HEK293 (cell line): ENCODE measurements around the gene CIC.

ENCODE experiments used
- CTCF ChIA-PET: fragments of 350-600 bp; formaldehyde crosslinking; extraction: SDS; loops from one replicate; lab custom pipeline; 2021; ENCODE audit warnings: antibody characterized with exemption; lab: Yijun Ruan, JAX
- POLR2A ChIA-PET: fragments of 300-600 bp; formaldehyde crosslinking; extraction: SDS; loops from one replicate; lab custom pipeline; 2020; ENCODE audit warnings: antibody characterized with exemption, inconsistent platforms; lab: Yijun Ruan, JAX
- H3K27ac ChIP-seq: fragments of 200-500 bp; sonication (Bioruptor generic); 2 replicates; pipeline ENCODE4 v1.5.1; 2014; ENCODE audit warnings: low read depth, low read length, control low read depth, inconsistent platforms; ENCODE audit errors: extremely low read depth
- H3K36me3 ChIP-seq, 2 experiments: fragments of 200-500 bp in 1 of 2; sonication (Bioruptor generic) in 1 of 2; 1 replicate in 1 of 2; 2 replicates in 1 of 2; pipeline ENCODE4 v1.5.1; 2014 to 2017; ENCODE audit warnings: inconsistent platforms in 2 of 2, low read length in 2 of 2; ENCODE audit not compliant: control insufficient read depth in 2 of 2, insufficient read depth in 1 of 2
- H3K4me1 ChIP-seq: fragments of 200-500 bp; sonication (Bioruptor generic); 2 replicates; pipeline ENCODE4 v1.5.1; 2014; ENCODE audit warnings: mild to moderate bottlenecking, low read length, inconsistent platforms; ENCODE audit not compliant: control insufficient read depth, insufficient read depth
- H3K4me3 ChIP-seq: 2 replicates; pipeline ENCODE4 v1.5.1; 2011; ENCODE audit warnings: low read depth, mild to moderate bottlenecking, control low read depth, low read length, moderate library complexity
- H3K9me3 ChIP-seq: fragments of 200-500 bp; sonication (Bioruptor generic); 2 replicates; pipeline ENCODE4 v1.5.1; 2014; ENCODE audit warnings: low read depth, low read length, inconsistent platforms; ENCODE audit not compliant: control insufficient read depth, insufficient read depth
- BCL11B ChIP-seq: fragments of 450-650 bp; formaldehyde crosslinking; IDR thresholded peaks from 2 replicates; pipeline ENCODE4 v1.5.1; 2016; ENCODE audit warnings: low read depth, missing biosample characterization, missing genetic modification characterization
- EGR2 ChIP-seq: fragments of 450-650 bp; formaldehyde crosslinking; IDR thresholded peaks from 2 replicates; pipeline ENCODE4 v1.5.1; 2016; ENCODE audit warnings: low read depth, missing biosample characterization, missing genetic modification characterization
- GLI2 ChIP-seq: fragments of 450-650 bp; formaldehyde crosslinking; IDR thresholded peaks from 2 replicates; pipeline ENCODE4; 2017; ENCODE audit warnings: missing biosample characterization, missing genetic modification characterization, low read depth, borderline replicate concordance
- IKZF3 ChIP-seq: fragments of 450-650 bp; IDR thresholded peaks from 2 replicates; pipeline ENCODE4 v1.5.0; 2018; ENCODE audit warnings: missing biosample characterization, mild to moderate bottlenecking, missing genetic modification characterization, moderate library complexity
- MYNN ChIP-seq: fragments of 450-650 bp; formaldehyde crosslinking; IDR thresholded peaks from 2 replicates; pipeline ENCODE4 v1.5.1; 2016; ENCODE audit warnings: missing biosample characterization, missing genetic modification characterization, borderline replicate concordance
- ZBTB17 ChIP-seq: fragments of 450-650 bp; formaldehyde crosslinking; IDR thresholded peaks from 2 replicates; pipeline ENCODE4 v1.5.1; 2016; ENCODE audit warnings: missing biosample characterization, missing genetic modification characterization
- ZBTB20 ChIP-seq: fragments of 450-650 bp; formaldehyde crosslinking; IDR thresholded peaks from 2 replicates; pipeline ENCODE4 v1.5.1; 2016; ENCODE audit warnings: missing biosample characterization, missing genetic modification characterization
- ZBTB48 ChIP-seq: fragments of 450-650 bp; formaldehyde crosslinking; IDR thresholded peaks from 2 replicates; pipeline ENCODE4 v1.5.1; 2016; ENCODE audit warnings: missing biosample characterization, missing genetic modification characterization
- ZBTB6 ChIP-seq: fragments of 450-650 bp; formaldehyde crosslinking; IDR thresholded peaks from 2 replicates; pipeline ENCODE4 v1.5.1; 2017; ENCODE audit warnings: missing biosample characterization, missing genetic modification characterization
- ZFP3 ChIP-seq: fragments of 450-650 bp; formaldehyde crosslinking; IDR thresholded peaks from 2 replicates; pipeline ENCODE4 v1.5.1; 2016; ENCODE audit warnings: low read depth, missing biosample characterization, missing genetic modification characterization
- ZFP37 ChIP-seq: fragments of 450-650 bp; formaldehyde crosslinking; IDR thresholded peaks from 2 replicates; pipeline ENCODE4 v1.5.1; 2016; ENCODE audit warnings: missing biosample characterization, missing genetic modification characterization
- ZNF16 ChIP-seq: fragments of 450-650 bp; formaldehyde crosslinking; IDR thresholded peaks from 2 replicates; pipeline ENCODE4 v1.5.1; 2016; ENCODE audit warnings: low read depth, missing biosample characterization, missing genetic modification characterization
- ZNF169 ChIP-seq: fragments of 450-650 bp; formaldehyde crosslinking; IDR thresholded peaks from 2 replicates; pipeline ENCODE4 v1.5.1; 2016; ENCODE audit warnings: missing biosample characterization, missing genetic modification characterization
- ZNF19 ChIP-seq: fragments of 450-650 bp; formaldehyde crosslinking; IDR thresholded peaks from 2 replicates; pipeline ENCODE4; 2016; ENCODE audit warnings: missing biosample characterization, missing genetic modification characterization, low read depth
- ZNF26 ChIP-seq: fragments of 450-650 bp; formaldehyde crosslinking; IDR thresholded peaks from 2 replicates; pipeline ENCODE4 v1.5.1; 2016; ENCODE audit warnings: missing biosample characterization, missing genetic modification characterization
- ZNF266 ChIP-seq: fragments of 450-650 bp; formaldehyde crosslinking; IDR thresholded peaks from 2 replicates; pipeline ENCODE4 v1.5.1; 2016; ENCODE audit warnings: missing biosample characterization, missing genetic modification characterization, low read depth
- ZNF274 ChIP-seq, 2 experiments: fragments of 200-500 bp in 1 of 2; fragments of 450-650 bp in 1 of 2; sonication (Bioruptor generic) in 1 of 2; formaldehyde crosslinking in 1 of 2; IDR thresholded peaks; 2 replicates each; pipeline versions ENCODE4 v1.5.1 to v1.6.1; 2014 to 2016; ENCODE audit warnings: borderline replicate concordance in 1 of 2, inconsistent platforms in 1 of 2, low read length in 1 of 2, missing biosample characterization in 1 of 2, missing genetic modification characterization in 1 of 2
- ZNF335 ChIP-seq: fragments of 450-650 bp; formaldehyde crosslinking; conservative IDR thresholded peaks from 2 replicates; pipeline ENCODE4 v1.5.1; 2016; ENCODE audit warnings: missing biosample characterization, missing genetic modification characterization
- ZNF341 ChIP-seq: fragments of 450-650 bp; formaldehyde crosslinking; IDR thresholded peaks from 2 replicates; pipeline ENCODE4; 2016; ENCODE audit warnings: low read depth, missing biosample characterization, missing genetic modification characterization
- ZNF416 ChIP-seq: fragments of 450-650 bp; formaldehyde crosslinking; IDR thresholded peaks from 2 replicates; pipeline ENCODE4 v1.5.1; 2016; ENCODE audit warnings: missing biosample characterization, missing genetic modification characterization
- ZNF423 ChIP-seq: fragments of 450-650 bp; formaldehyde crosslinking; IDR thresholded peaks from 2 replicates; pipeline ENCODE4 v1.5.1; 2016; ENCODE audit warnings: missing biosample characterization, missing genetic modification characterization
- ZNF514 ChIP-seq: fragments of 450-650 bp; formaldehyde crosslinking; IDR thresholded peaks from 2 replicates; pipeline ENCODE4 v1.5.1; 2016; ENCODE audit warnings: missing biosample characterization, missing genetic modification characterization
- ZNF558 ChIP-seq: fragments of 450-650 bp; formaldehyde crosslinking; IDR thresholded peaks from 2 replicates; pipeline ENCODE4 v1.5.1; 2016; ENCODE audit warnings: missing biosample characterization, missing genetic modification characterization
- ZNF561 ChIP-seq: fragments of 450-650 bp; IDR thresholded peaks from 2 replicates; pipeline ENCODE4 v1.5.1; 2018; ENCODE audit warnings: missing biosample characterization, missing genetic modification characterization, borderline replicate concordance
- ZNF600 ChIP-seq: fragments of 450-650 bp; formaldehyde crosslinking; IDR thresholded peaks from 2 replicates; pipeline ENCODE4 v1.5.1; 2016; ENCODE audit warnings: missing biosample characterization, missing genetic modification characterization
- ZNF664 ChIP-seq: fragments of 450-650 bp; formaldehyde crosslinking; IDR thresholded peaks from 2 replicates; pipeline ENCODE4 v1.5.1; 2016; ENCODE audit warnings: missing biosample characterization, missing genetic modification characterization
- ZNF76 ChIP-seq: fragments of 450-650 bp; formaldehyde crosslinking; IDR thresholded peaks from 2 replicates; pipeline ENCODE4; 2016; ENCODE audit warnings: low read depth, missing biosample characterization, missing genetic modification characterization, borderline replicate concordance
- ZNF785 ChIP-seq: fragments of 450-650 bp; formaldehyde crosslinking; IDR thresholded peaks from 2 replicates; pipeline ENCODE4 v1.5.1; 2016; ENCODE audit warnings: missing biosample characterization, missing genetic modification characterization
- ZNF843 ChIP-seq: fragments of 450-650 bp; formaldehyde crosslinking; IDR thresholded peaks from 2 replicates; pipeline ENCODE4 v1.5.1; 2016; ENCODE audit warnings: missing biosample characterization, missing genetic modification characterization
- TF ChIP-seq, protein P1 (sequence below): fragments of 450-650 bp; formaldehyde crosslinking; IDR thresholded peaks from 2 replicates; pipeline ENCODE4 v1.5.1; 2016; ENCODE audit warnings: missing biosample characterization, missing genetic modification characterization

CIC gene

GRCh38 chr19:42250666-42251531 lies 18.2 kb upstream of the CIC start (continued):
- TF ChIP-seq, protein P1, sequence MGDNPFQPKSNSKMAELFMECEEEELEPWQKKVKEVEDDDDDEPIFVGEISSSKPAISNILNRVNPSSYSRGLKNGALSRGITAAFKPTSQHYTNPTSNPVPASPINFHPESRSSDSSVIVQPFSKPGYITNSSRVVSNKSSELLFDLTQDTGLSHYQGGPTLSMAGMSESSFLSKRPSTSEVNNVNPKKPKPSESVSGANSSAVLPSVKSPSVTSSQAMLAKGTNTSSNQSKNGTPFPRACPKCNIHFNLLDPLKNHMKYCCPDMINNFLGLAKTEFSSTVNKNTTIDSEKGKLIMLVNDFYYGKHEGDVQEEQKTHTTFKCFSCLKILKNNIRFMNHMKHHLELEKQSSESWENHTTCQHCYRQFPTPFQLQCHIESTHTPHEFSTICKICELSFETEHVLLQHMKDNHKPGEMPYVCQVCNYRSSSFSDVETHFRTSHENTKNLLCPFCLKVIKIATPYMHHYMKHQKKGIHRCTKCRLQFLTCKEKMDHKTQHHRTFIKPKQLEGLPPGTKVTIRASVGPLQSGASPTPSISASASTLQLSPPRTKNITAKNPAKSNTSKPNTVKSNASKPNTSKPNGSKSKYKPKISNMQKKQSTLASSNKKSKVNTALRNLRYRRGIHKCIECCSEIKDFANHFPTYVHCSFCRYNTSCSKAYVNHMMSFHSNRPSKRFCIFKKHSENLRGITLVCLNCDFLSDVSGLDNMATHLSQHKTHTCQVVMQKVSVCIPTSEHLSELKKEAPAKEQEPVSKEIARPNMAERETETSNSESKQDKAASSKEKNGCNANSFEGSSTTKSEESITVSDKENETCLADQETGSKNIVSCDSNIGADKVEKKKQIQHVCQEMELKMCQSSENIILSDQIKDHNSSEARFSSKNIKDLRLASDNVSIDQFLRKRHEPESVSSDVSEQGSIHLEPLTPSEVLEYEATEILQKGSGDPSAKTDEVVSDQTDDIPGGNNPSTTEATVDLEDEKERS: no peak
- no peak for TF ChIP-seq ZNF335
- no peak for TF ChIP-seq ZNF76 (tag by site-specific recombination)
- no peak for TF ChIP-seq ZNF416 (tag by site-specific recombination)
- TF ChIP-seq ZFP3 (tag by site-specific recombination): no peak
- TF ChIP-seq BCL11B (tag by site-specific recombination): no peak
- no peak for TF ChIP-seq ZNF558 (tag by site-specific recombination)
- no peak for TF ChIP-seq GLI2 (tag by site-specific recombination)
- no peak for TF ChIP-seq MYNN (tag by site-specific recombination)

- Histone ChIP-seq H3K9me3 (no peaks in the 10 kb centered on the region), H3K4me3 (no peak overlapping the region), H3K4me1 (peaks cover 34% of the 10 kb centered on the region), H3K36me3 (peaks cover 11 to 22% of the 10 kb centered on the region in 2 experiments; a peak in 2 of 3 replicates), H3K27ac (peak overlapping the region; percentile 87)
- POLR2A ChIA-PET: interaction anchor here (0.8 to 13.9 kb wide), 4 partner anchors 9 to 149 kb away, joined by 4 to 242 read pairs (median 18); partner anchors contain the start of gene GSK3A
- CTCF ChIA-PET: interaction anchor here (0.6 to 11.8 kb wide), 5 partner anchors 28 to 1883 kb away, joined by 3 to 276 read pairs (median 7); no protein-coding TSS in a partner anchor
- TF ChIP-seq IKZF3: peak; percentile 77
- no peak for TF ChIP-seq ZNF843 (tag by site-specific recombination)
- no peak for TF ChIP-seq ZNF561
- TF ChIP-seq ZNF16 (tag by site-specific recombination): no peak
- TF ChIP-seq ZBTB6 (tag by site-specific recombination): no peak
- peak; percentile 76 for TF ChIP-seq ZBTB48
- no peak; the same call in 1 of the 2 replicates for TF ChIP-seq EGR2 (tag by site-specific recombination)
- no peak for TF ChIP-seq ZNF558 (tag by site-specific recombination)
- TF ChIP-seq ZNF266 (tag by site-specific recombination): no peak
- TF ChIP-seq ZNF514 (tag by site-specific recombination): no peak
- TF ChIP-seq ZNF664 (tag by site-specific recombination): no peak
- TF ChIP-seq ZNF274 (IDR thresholded peaks at IDR 0.05; ENCODE audit: low read length): no peak
- no peak for TF ChIP-seq ZNF274 (tag by site-specific recombination; IDR thresholded peaks at IDR 0.05; ENCODE audit: borderline replicate concordance)
- peak; percentile 28; the same call in 1 of the 2 replicates for TF ChIP-seq ZNF423 (tag by site-specific recombination)
- no peak for TF ChIP-seq ZBTB20 (tag by site-specific recombination)
- TF ChIP-seq ZNF785 (tag by site-specific recombination): no peak
- no peak for TF ChIP-seq ZNF169 (tag by site-specific recombination)
- no peak for TF ChIP-seq BCL11B (tag by site-specific recombination)
- no peak for TF ChIP-seq ZNF26 (tag by site-specific recombination)
- TF ChIP-seq ZNF19 (tag by site-specific recombination): no peak
- TF ChIP-seq ZBTB17 (tag by site-specific recombination): no peak
- 0 out of 2 replicates have a peak, but pooled peaks have one; percentile 21 for TF ChIP-seq ZNF600 (tag by site-specific recombination)
- TF ChIP-seq ZNF341: no peak
- no peak for TF ChIP-seq ZFP37 (tag by site-specific recombination)
Observed at GRCh38 chr19:42251572-42252358, 17.3 kb upstream of the CIC start.
